ENCODE measurements around the gene LSP1. TPM values are rescaled to one million over a fixed set of nuclear protein-coding genes. Genes with fewer than 3 reads are reported as not detected.
"Not testable (repeated sequence)": the region's sequence is repeated elsewhere in the genome, so short reads cannot be mapped to it uniquely, and the experiment has no call there.

Gene LSP1
- total RNA-seq, 2 experiments from 2014 or later, result 668 to 687 TPM

GRCh38 chr11:1875093-1875850 is 22.4 kb downstream of the LSP1 start:
- H3K4me3 Mint-ChIP-seq, result no peak overlapping the region
- no peaks in the 10 kb centered on the region for H3K27me3 Mint-ChIP-seq
- no peak for DNase-seq
- POLR2A ChIA-PET, result no interaction called here
- no peak overlapping the region for H3K27ac Mint-ChIP-seq
- peaks cover 37% of the 10 kb centered on the region for H3K4me1 Mint-ChIP-seq
- CTCF ChIA-PET, result interaction anchor here (1.5 to 1.7 kb wide), 4 partner anchors 15 to 74 kb away, joined by 3 to 9 read pairs (median 4); no protein-coding TSS in a partner anchor
- H3K9me3 Mint-ChIP-seq, result no peaks in the 10 kb centered on the region
- peaks cover 9% of the 10 kb centered on the region for H3K36me3 Mint-ChIP-seq (ENCODE audit: low read depth)

DNA sequence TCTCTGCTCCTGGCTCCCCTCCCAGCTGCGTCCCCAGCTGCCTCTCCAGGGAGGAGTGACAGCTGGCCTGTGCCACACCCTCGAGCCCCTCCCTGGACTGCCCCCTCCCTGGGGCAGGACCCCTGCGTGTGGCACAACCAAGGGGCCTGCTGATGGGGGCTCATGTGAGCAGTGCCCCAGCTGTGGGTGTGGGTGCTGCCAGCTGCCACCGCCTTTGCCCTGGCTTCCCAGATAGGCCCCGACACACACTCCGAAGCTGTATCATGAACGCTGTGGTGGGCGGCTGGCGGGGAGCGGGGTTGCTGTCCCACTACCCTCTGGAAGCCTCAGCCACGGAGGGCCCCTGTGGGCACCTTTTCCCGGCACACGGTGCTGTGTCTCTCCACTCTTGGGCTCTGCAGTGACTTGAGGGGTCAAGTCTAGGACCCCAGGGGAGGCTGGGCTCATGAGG is 23.0 kb downstream of the LSP1 start:
- H3K27me3 Mint-ChIP-seq; H3K36me3 Mint-ChIP-seq (ENCODE audit: low read depth); DNase-seq; H3K4me3 Mint-ChIP-seq; H3K27ac Mint-ChIP-seq; H3K9me3 Mint-ChIP-seq; POLR2A ChIA-PET: not testable (repeated sequence)
- CTCF ChIA-PET, result interaction anchor here (0.8 to 1.7 kb wide), 7 partner anchors 15 to 73 kb away, joined by 3 to 9 read pairs (median 3); partner anchors contain the start of gene LSP1
- peaks cover 36% of the 10 kb centered on the region for H3K4me1 Mint-ChIP-seq

GRCh38 chr11:1876361-1877063 is 23.6 kb downstream of the LSP1 start:
- CTCF ChIA-PET, result interaction anchor here (0.8 to 1.9 kb wide), 8 partner anchors 14 to 72 kb away, joined by 3 to 9 read pairs (median 4); partner anchors contain the start of gene LSP1
- Mint-ChIP-seq H3K36me3 (ENCODE audit: low read depth) (peaks cover 7% of the 10 kb centered on the region), H3K27ac (no peak overlapping the region), H3K4me1 (peaks cover 36% of the 10 kb centered on the region), H3K27me3 (no peaks in the 10 kb centered on the region), H3K9me3 (no peaks in the 10 kb centered on the region), H3K4me3 (no peak overlapping the region)
- POLR2A ChIA-PET, result interaction anchor here (0.6 kb wide), 1 partner anchor 13 kb away, joined by 3 read pairs; no protein-coding TSS in a partner anchor
- no peak for DNase-seq

GRCh38 chr11:1877211-1878136 is 24.6 kb downstream of the LSP1 start:
- Mint-ChIP-seq H3K36me3 (ENCODE audit: low read depth) (peaks cover 4% of the 10 kb centered on the region), H3K27ac (no peak overlapping the region), H3K9me3 (no peaks in the 10 kb centered on the region), H3K4me3 (no peak overlapping the region), H3K27me3 (no peaks in the 10 kb centered on the region), H3K4me1 (peaks cover 34% of the 10 kb centered on the region)
- POLR2A ChIA-PET, result interaction anchor here (0.6 kb wide), 1 partner anchor 28 kb away, joined by 4 read pairs; no protein-coding TSS in a partner anchor
- CTCF ChIA-PET, result interaction anchor here (1.9 kb wide), 1 partner anchor 45 kb away, joined by 4 read pairs; no protein-coding TSS in a partner anchor
- no peak for DNase-seq

GRCh38 chr11:1878137-1879031 is 25.5 kb downstream of the LSP1 start:
- no peak overlapping the region for H3K4me3 Mint-ChIP-seq
- DNase-seq, result no peak
- H3K4me1 Mint-ChIP-seq, result peaks cover 31% of the 10 kb centered on the region
- no peaks in the 10 kb centered on the region for H3K27me3 Mint-ChIP-seq
- H3K36me3 Mint-ChIP-seq (ENCODE audit: low read depth), result peaks cover 4% of the 10 kb centered on the region
- no peaks in the 10 kb centered on the region for H3K9me3 Mint-ChIP-seq
- no peak overlapping the region for H3K27ac Mint-ChIP-seq
- ChIA-PET CTCF (interaction anchor here (1.9 kb wide), 1 partner anchor 44 kb away, joined by 4 read pairs; no protein-coding TSS in a partner anchor), POLR2A (no interaction called here)

- CTCF ChIA-PET, result no interaction called here
- POLR2A ChIA-PET, result no interaction called here
Measured at GRCh38 chr11:1879342-1879940, 26.6 kb downstream of the LSP1 start.

DNA sequence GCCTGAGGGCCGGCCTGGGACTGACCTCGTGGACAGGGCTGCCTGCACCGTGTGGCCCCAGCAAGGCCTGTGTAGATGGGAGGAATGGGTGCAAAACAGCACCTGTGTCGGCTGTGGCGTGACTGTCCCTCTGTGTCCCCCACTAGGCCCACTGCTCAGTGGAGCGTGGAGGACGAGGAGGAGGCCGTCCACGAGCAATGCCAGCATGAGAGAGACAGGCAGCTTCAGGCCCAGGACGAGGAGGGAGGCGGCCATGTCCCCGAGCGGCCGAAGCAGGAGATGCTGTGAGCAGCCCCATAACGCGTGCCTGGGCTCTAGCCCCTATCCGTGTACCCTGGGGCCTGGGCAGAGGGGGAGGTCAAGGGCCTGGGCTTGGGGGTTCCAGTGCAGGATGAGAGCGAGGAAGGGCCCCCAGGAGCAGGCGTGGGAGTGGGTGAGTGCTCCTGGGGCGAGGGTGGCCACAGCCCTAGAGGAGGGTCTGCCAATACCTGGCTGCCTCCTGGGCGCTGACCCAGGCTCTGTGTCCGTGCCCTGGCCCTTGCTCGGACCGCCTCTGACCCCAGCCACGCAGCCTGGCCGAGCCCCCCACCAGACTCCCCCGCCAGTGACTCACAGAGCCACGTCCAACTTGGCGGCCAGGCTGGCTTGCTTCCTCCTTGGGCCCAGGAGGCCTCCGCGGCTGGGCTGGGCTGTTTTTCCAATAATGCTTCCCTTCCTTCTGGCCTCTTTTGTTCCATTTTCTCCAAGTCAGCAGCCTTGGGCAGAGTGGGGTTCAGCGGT is 27.2 kb downstream of the LSP1 start:
- Mint-ChIP-seq H3K27me3 (no peaks in the 10 kb centered on the region), H3K27ac (no peak overlapping the region), H3K4me1 (peaks cover 28% of the 10 kb centered on the region), H3K9me3 (no peaks in the 10 kb centered on the region), H3K36me3 (ENCODE audit: low read depth) (peaks cover 4% of the 10 kb centered on the region), H3K4me3 (no peak overlapping the region)
- POLR2A ChIA-PET, result no interaction called here
- CTCF ChIA-PET, result no interaction called here
- DNase-seq, result no peak

More at GRCh38 chr11:1879342-1879940, 26.6 kb downstream of the LSP1 start:
- no peak overlapping the region for H3K27ac Mint-ChIP-seq
- no peaks in the 10 kb centered on the region for H3K9me3 Mint-ChIP-seq
- peaks cover 4% of the 10 kb centered on the region for H3K36me3 Mint-ChIP-seq (ENCODE audit: low read depth)
- no peak for DNase-seq
- no peaks in the 10 kb centered on the region for H3K27me3 Mint-ChIP-seq
- H3K4me1 Mint-ChIP-seq, result peaks cover 28% of the 10 kb centered on the region
- no peak overlapping the region for H3K4me3 Mint-ChIP-seq

DNA sequence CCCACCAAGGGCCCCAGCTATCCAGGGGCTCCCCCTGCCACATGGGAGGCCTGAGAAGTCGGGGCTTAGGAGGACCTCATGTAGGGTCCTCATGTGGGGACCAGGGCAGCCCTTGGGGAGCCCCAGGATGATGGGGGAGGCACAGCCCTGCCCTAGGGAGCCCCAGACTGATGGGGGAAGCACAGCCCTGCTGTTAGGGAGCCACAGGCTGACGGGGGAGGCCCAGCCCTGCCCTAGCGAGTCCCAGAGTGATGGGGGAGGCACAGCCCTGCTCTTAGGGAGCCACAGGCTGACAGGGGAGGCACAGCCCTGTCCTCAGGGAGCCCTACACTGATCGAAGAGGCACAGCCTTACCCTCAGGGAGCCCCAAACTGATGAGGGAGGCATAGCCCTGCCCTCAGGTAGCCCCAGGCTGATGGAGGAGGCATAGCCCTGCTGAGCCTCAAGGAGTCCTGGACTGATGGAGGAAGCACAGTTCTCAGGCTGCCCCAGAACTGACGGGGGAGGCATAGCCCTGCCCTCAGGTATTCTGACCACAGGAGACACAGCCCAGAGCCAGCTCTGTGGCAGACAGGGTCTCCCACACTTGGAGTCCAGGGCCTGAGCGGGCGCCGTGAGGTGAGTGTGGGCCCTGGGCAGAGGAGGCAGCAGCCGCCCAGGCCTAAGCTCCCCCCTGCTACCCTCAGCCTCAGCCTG is 28.0 kb downstream of the LSP1 start:
- Mint-ChIP-seq H3K36me3 (ENCODE audit: low read depth) (peaks cover 2% of the 10 kb centered on the region), H3K4me1 (peaks cover 25% of the 10 kb centered on the region), H3K27ac (no peak overlapping the region), H3K9me3 (no peaks in the 10 kb centered on the region), H3K4me3 (no peak overlapping the region), H3K27me3 (no peaks in the 10 kb centered on the region)
- DNase-seq, result no peak
- CTCF ChIA-PET, result interaction anchor here (1.0 to 2.6 kb wide), 5 partner anchors 11 to 37 kb away, joined by 3 to 20 read pairs (median 12); partner anchors contain the start of genes LSP1 and PRR33
- POLR2A ChIA-PET, result no interaction called here

DNA sequence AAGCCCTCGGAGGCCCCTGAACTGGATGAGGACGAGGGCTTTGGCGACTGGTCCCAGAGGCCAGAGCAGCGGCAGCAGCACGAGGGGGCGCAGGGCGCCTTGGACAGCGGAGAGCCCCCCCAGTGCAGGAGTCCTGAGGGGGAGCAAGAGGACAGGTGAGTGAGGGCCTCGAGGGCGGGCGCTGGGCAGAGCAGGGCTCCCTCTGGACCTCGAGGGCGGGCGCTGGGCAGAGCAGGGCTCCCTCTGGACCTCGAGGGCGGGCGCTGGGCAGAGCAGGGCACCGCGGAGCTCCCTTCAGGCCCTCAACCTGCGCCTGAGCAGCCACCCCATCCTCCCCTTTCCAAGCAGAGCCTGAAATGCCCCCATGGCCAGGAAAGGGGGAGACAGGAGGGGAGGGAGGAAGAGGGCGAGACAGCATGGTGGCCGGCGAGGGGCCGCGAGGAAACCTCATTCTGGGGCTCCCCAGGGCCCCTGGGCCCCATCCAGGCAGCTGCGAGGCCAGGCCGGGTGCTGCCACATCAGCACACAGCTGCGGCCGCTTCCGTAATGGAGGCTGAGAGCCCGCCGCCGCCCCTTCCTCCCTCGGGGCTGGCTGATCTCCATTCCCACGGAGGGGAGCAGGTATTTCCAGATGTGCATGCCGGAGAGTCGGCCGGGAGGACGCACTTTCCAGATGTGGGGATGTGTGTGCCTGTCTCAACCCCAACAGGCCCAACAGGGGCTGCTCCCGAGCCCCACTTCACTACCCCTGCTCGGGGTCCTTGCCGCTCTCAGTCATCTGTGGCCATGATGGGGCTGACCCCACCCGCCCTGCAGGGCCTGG is 28.8 kb downstream of the LSP1 start:
- H3K27me3 Mint-ChIP-seq, result no peaks in the 10 kb centered on the region
- H3K4me3 Mint-ChIP-seq, result no peak overlapping the region
- H3K4me1 Mint-ChIP-seq, result peaks cover 25% of the 10 kb centered on the region
- H3K9me3 Mint-ChIP-seq, result no peaks in the 10 kb centered on the region
- no peak overlapping the region for H3K27ac Mint-ChIP-seq
- H3K36me3 Mint-ChIP-seq (ENCODE audit: low read depth), result peaks cover 2% of the 10 kb centered on the region
- no peak for DNase-seq
- ChIA-PET POLR2A (interaction anchor here (1.3 kb wide), 1 partner anchor 28 kb away, joined by 3 read pairs; no protein-coding TSS in a partner anchor), CTCF (interaction anchor here (0.7 to 2.6 kb wide), 24 partner anchors 8 to 308 kb away, joined by 3 to 20 read pairs (median 5); partner anchors contain the start of genes LSP1, PRR33 and TNNT3)

Measured in activated CD4-positive, alpha-beta T cell treated with anti-CD3 and anti-CD28 coated beads, Interleukin-2, amount 10 ng/mL, durations not matched to agents 7 days and 5 days (primary cell).